Endothelial cell of hepatic sinusoid (primary cell): ENCODE results near the gene FBXW7.

Experiments used
- in situ Hi-C: cut with HindIII; loops from 2 replicates; pipeline ENCODE4 v1.10.0; 2017; ENCODE audit warnings: low sequenced_read_pairs

FBXW7 gene

GRCh38 chr4:152436384-152436783, 99.5 kb downstream of the FBXW7 start:
- in situ Hi-C loops: no loop called here

DNA sequence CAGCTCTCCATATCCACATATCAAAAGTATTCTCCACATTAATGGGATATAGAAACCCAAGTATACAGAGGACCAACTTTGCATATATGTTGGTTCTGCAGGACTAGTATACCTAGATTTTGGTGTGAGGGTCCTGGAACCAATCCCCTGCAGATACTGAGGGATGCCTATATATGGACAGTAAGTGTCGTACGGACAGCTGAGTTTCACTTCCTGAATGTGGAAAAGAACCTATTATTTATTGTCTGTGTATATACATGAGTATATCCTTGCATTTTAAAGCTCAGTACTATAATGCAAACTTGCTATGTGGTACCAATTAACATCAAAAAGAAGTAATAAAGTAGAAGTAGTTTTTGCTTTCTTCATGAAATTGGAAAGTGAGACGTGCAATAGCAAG, 101.9 kb downstream of the FBXW7 start:
- in situ Hi-C loops: no loop called here

DNA sequence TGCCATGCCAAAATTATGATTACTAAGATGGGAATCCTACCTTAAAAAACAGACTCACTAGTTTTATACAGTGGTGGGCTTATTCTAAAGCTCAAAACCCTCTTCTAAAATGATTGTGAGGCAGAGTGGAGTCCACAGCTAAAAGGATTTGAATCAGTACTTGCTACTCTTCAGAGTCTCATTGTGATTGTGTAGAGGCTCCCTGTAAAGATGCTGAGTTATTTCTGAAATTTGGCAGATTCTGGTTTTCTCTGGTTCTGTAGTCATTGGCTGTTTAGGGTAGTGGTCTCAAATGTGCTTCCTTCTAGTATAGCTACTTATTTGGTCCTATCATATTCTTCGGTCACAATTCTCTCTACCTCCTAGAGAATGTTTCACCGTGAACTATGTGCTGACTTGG, 104.1 kb downstream of the FBXW7 start:
- in situ Hi-C loops: no loop called here

- in situ Hi-C loops: no loop called here
Measured at GRCh38 chr4:152431291-152431690, 104.6 kb downstream of the FBXW7 start.

- in situ Hi-C loops: no loop called here
Measured at GRCh38 chr4:152430507-152430906, 105.4 kb downstream of the FBXW7 start.

DNA sequence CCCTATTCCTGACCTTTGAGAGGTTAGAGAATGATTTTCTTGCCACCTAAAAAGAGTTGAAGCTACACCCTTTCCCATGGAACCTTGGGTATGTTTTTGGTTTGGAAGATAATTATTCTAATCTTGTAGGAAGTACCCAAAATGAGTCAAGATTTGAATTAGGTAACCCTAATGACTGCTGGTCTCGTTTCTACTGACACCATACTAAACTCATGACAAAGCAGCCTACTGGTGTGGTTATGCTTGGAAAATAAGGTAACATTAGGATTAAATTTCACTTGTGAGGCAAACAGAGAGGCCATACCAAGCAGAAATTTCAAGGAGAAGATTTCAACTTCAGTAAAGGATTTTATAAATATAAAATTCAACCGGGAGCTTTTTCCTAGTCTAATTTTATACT, 107.9 kb downstream of the FBXW7 start:
- in situ Hi-C loops: no loop called here

DNA sequence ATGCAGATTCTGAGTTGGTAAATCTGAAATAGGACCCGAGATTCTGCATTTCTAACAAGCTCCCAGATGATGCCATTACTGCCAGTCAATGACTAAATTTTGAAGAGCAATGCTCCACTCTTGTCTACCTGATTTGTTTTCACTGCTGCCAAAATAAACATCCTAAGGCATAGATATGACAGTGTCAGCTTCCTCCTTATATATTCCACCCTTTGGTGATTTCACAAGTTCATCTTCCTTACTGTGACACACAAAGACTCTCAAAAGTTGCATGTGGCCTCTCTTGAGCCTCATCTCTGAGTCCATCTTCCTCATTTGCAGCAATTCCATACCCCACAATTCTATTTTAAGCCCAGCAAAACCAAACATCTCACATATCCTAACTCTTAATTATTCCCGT, 110.9 kb downstream of the FBXW7 start:
- in situ Hi-C loops: no loop called here

DNA sequence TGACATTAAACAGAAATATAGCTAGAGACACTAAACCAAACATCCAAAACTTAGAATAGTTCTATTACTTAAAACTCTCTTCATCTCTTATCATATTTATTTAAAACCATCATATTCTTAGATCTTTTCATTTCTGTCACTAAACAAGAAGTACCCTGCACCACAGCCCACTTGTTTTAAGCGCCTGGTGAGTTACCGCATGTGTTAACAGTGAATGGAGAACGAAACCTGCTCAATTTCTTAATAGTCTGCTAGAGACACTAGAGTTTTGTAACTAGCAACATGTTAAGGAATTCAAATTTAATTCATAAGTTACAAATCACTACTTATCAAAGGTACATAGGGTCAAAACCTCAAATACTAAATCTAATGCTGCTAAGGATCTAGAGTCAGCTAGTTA, 111.5 kb downstream of the FBXW7 start:
- in situ Hi-C loops: no loop called here

DNA sequence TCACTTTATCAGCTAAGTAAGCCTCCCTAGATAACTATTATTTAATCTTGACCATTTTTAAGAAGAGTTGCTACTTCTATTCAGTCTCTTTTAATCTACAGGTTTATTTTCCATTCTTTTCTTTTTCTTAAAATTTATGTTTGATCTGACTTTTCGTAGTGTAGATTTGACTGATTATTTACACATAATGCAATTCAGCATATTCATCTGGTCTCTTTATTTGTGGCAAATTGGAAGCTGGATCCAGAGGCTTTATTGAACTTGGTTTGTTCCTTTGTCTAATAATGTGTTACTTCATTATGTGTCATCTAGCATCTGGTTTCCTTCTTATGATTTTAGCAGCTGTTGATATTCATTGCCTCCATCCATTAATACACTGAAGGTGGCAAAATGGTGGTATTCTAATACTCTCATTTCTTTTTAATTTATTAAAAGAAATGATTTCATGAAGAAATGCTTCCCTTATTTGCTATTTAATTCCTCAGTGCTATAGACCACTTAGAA, 113.0 kb downstream of the FBXW7 start:
- in situ Hi-C loops: no loop called here

- in situ Hi-C loops: no loop called here
Measured at GRCh38 chr4:152421576-152421975, 114.3 kb downstream of the FBXW7 start.

- in situ Hi-C loops: no loop called here
Measured at GRCh38 chr4:152419809-152420208, 116.1 kb downstream of the FBXW7 start.

- in situ Hi-C loops: no loop called here
Measured at GRCh38 chr4:152417673-152418072, 118.2 kb downstream of the FBXW7 start.

DNA sequence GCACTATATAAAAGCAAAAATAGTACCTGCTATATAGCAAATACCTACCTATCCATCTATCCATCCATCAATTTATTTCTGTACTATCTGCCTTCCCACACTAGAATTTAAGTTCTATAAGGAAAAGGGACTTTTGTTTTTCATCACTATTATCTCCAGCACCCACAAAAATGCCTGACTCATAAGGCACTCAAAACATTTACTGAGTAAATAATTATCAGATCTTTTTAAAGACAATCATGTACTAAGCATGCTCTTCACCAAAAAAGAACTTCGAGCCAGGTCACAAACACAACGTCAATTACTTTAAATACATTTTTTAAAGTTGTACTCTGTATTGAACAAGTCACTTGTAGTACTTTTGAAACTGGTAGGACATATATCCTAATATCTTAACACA, 119.9 kb downstream of the FBXW7 start:
- in situ Hi-C loops: no loop called here

DNA sequence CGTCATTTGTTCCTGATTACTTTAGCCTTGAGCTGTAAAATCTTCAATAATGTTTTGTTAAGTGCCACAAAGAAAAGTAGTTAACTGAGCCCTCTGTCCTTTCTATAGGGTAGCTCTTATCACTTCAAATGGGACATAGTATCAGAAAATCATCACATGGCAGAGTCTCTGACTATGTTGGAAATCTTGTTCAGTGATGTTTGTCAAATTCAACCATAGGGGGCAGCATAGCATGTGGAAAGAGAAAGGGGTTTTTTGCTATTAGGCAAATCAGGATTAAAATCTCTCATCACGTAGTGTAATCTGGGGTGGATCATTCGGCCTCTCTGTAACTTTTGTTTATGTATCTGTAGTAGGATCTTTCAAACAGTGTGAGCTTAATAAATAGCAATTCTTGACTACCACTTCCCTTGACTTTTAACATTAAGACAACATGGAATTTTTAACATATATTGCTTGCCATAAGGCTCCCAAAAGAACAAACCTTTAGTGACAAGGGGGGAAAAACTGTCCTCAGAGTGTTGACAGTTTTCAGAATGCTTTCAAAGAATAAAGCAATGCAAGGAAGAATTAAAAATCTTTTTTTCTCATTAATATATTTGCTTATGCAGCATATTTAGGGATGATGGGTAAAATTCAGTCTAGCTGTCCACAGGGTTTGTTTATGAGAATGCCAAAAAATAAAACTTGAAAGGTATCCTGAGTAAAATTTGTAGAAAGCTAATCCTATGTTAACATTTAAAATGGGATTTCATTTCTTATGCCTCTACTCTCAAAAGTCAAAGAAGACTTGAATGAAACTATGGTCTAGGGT, 127.2 kb downstream of the FBXW7 start:
- in situ Hi-C loops: no loop called here

- in situ Hi-C loops: no loop called here
Measured at GRCh38 chr4:152401424-152401823, 134.5 kb downstream of the FBXW7 start.

- in situ Hi-C loops: no loop called here
Measured at GRCh38 chr4:152399246-152399645, 136.6 kb downstream of the FBXW7 start.

- in situ Hi-C loops: no loop called here
Measured at GRCh38 chr4:152398060-152398459, 137.8 kb downstream of the FBXW7 start.

DNA sequence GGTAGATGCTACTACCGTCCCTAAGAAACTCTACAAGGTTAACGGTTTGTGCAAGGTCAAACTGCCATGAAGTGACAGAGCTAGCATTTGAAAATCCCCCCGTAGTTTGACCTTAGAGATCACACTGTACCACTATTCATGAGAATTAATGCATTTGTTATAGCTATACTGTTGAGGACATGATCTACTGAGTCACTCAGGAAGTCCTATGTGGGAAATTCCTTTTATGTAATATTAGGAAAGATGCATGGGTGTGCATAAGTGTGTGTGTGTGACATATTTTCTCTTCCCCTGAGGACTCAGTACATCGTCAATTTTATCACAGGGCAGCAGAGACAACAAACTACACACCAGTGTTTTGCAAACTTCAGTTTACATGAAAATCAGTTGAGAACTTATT, 141.1 kb downstream of the FBXW7 start:
- in situ Hi-C loops: no loop called here

DNA sequence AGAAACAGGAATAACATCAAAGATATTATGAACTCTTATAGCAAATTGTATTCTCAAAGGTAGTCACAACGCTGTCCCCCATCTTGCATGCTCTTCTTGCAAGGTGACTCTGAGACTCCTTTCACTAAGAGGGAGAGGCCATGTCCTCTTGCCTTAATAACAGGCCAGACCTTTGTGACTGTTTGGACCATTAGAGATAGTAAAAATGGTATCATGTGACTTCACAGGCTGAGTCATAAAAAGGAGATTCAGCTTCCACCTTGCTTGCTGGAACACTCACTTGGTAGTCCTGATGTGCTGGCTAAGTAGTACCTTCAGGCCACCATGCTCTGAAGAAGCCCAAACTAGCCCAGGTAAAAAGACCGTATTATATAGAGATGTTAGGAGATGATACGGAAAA, 143.8 kb downstream of the FBXW7 start:
- in situ Hi-C loops: no loop called here

DNA sequence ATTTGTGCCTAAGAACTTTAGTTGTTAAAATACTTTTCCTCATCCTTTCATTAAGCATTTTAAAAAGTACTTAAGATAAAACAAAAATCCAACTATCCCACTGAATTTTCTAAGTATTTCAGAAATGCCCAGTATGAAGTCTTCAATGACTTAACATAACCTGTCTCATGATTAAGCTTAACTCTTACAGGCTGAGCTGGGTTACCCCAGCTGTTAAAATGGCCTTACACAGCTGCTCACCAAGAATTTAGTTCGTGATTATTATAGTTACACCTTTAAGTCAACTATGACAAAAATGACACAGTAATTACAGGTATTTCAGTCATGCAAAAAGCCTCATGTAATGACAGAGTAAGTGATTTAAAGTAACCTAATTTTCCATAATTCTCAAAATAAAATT, 145.7 kb downstream of the FBXW7 start:
- in situ Hi-C loops: no loop called here

GRCh38 chr4:152389359-152389758, 146.5 kb downstream of the FBXW7 start:
- in situ Hi-C loops: no loop called here

DNA sequence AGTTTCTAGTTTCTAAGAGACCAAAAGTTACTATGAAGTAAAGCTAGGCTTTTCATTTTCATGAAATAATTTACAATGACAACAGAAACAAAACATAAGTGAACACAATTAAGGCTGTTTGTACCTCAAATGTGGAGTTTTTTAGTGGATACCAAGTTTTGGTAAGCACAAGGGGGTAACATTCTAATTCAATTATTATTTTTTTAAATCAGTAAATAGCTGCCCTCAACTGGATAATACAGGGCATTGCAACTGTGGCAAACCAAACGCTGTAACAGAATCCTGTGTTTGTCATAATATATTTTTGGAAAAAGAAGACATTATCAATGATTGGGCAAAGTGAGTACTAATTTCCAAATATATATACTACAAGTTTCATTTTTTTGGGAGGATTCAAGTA, 150.3 kb downstream of the FBXW7 start:
- in situ Hi-C loops: no loop called here
